HUES6 (cell line): ENCODE measurements around the gene APOF.

Experiments
- H3K27ac ChIP-seq: 2 replicates; pipeline ENCODE4 v1.7.0; 2013; ENCODE audit warnings: low read depth, mild to moderate bottlenecking, low read length, inconsistent platforms
- H3K27me3 ChIP-seq: 2 replicates; pipeline ENCODE4 v1.6.1; 2013; ENCODE audit warnings: low read length; ENCODE audit not compliant: control insufficient read depth, insufficient read depth
- H3K36me3 ChIP-seq: 2 replicates; pipeline ENCODE4 v1.6.1; 2013; ENCODE audit warnings: low read length; ENCODE audit not compliant: control insufficient read depth, insufficient read depth
- H3K4me1 ChIP-seq: 2 replicates; pipeline ENCODE4 v1.6.1; 2013; ENCODE audit warnings: low read length; ENCODE audit not compliant: control insufficient read depth, insufficient read depth
- H3K4me3 ChIP-seq: 2 replicates; pipeline ENCODE4 v1.5.1; 2013; ENCODE audit warnings: low read depth, low read length
- H3K9ac ChIP-seq: one replicate; pipeline ENCODE4 v1.6.1; 2013; ENCODE audit warnings: mild to moderate bottlenecking, low read length
- H3K9me3 ChIP-seq: 2 replicates; pipeline ENCODE4 v1.6.1; 2013; ENCODE audit warnings: low read depth, low read length; ENCODE audit not compliant: control insufficient read depth, insufficient read depth

The APOF gene

GRCh38 chr12:56391721-56392120 is 29.1 kb upstream of the APOF start:
- Histone ChIP-seq H3K27ac (no peak overlapping the region), H3K9me3 (no peaks in the 10 kb centered on the region; the same call in 1 of the 2 replicates), H3K9ac (no peak overlapping the region), H3K36me3 (no peaks in the 10 kb centered on the region), H3K4me1 (peaks cover 6% of the 10 kb centered on the region; the same call in 1 of the 2 replicates), H3K27me3 (no peaks in the 10 kb centered on the region), H3K4me3 (no peak overlapping the region)

- no peaks in the 10 kb centered on the region for H3K27me3 ChIP-seq
- no peak overlapping the region for H3K27ac ChIP-seq
- peaks cover 6% of the 10 kb centered on the region; the same call in 1 of the 2 replicates for H3K4me1 ChIP-seq
- H3K36me3 ChIP-seq: no peaks in the 10 kb centered on the region
- H3K9ac ChIP-seq: no peak overlapping the region
- H3K4me3 ChIP-seq: no peak overlapping the region
- no peaks in the 10 kb centered on the region; the same call in 1 of the 2 replicates for H3K9me3 ChIP-seq
Measured at GRCh38 chr12:56389412-56389811, 26.8 kb upstream of the APOF start.

- Histone ChIP-seq H3K27ac (no peak overlapping the region), H3K27me3 (no peaks in the 10 kb centered on the region), H3K36me3 (no peaks in the 10 kb centered on the region), H3K9ac (no peak overlapping the region), H3K4me1 (peaks cover 6% of the 10 kb centered on the region; the same call in 1 of the 2 replicates), H3K9me3 (no peaks in the 10 kb centered on the region), H3K4me3 (no peak overlapping the region)
Measured at GRCh38 chr12:56387152-56387736, 24.6 kb upstream of the APOF start.

- Histone ChIP-seq H3K36me3 (no peaks in the 10 kb centered on the region), H3K4me1 (peaks cover 6% of the 10 kb centered on the region; the same call in 1 of the 2 replicates), H3K9ac (no peak overlapping the region), H3K27ac (no peak overlapping the region), H3K9me3 (no peaks in the 10 kb centered on the region), H3K27me3 (no peaks in the 10 kb centered on the region), H3K4me3 (no peak overlapping the region)
Measured at GRCh38 chr12:56385873-56386272, 23.2 kb upstream of the APOF start.

- Histone ChIP-seq H3K9me3 (no peaks in the 10 kb centered on the region), H3K4me1 (peaks cover 7% of the 10 kb centered on the region), H3K4me3 (no peak overlapping the region), H3K36me3 (no peaks in the 10 kb centered on the region), H3K27ac (no peak overlapping the region), H3K9ac (no peak overlapping the region), H3K27me3 (no peaks in the 10 kb centered on the region)
Measured at GRCh38 chr12:56382611-56383010, 20.0 kb upstream of the APOF start.

GRCh38 chr12:56377989-56378316 is 15.3 kb upstream of the APOF start:
- Histone ChIP-seq H3K9ac (no peak overlapping the region), H3K4me3 (no peak overlapping the region), H3K36me3 (no peaks in the 10 kb centered on the region), H3K27me3 (no peaks in the 10 kb centered on the region), H3K27ac (no peak overlapping the region), H3K4me1 (peaks cover 9% of the 10 kb centered on the region), H3K9me3 (no peaks in the 10 kb centered on the region)

GRCh38 chr12:56377310-56377988 is 14.8 kb upstream of the APOF start:
- Histone ChIP-seq H3K4me1 (peaks cover 9% of the 10 kb centered on the region), H3K4me3 (no peak overlapping the region), H3K9ac (peak overlapping the region; percentile 25), H3K27ac (no peak overlapping the region), H3K9me3 (no peaks in the 10 kb centered on the region), H3K36me3 (no peaks in the 10 kb centered on the region), H3K27me3 (no peaks in the 10 kb centered on the region)

- H3K27me3 ChIP-seq: no peaks in the 10 kb centered on the region
- H3K9me3 ChIP-seq: no peaks in the 10 kb centered on the region
- H3K9ac ChIP-seq: no peak overlapping the region
- H3K36me3 ChIP-seq: no peaks in the 10 kb centered on the region
- H3K27ac ChIP-seq: no peak overlapping the region
- no peak overlapping the region for H3K4me3 ChIP-seq
- peaks cover 9% of the 10 kb centered on the region for H3K4me1 ChIP-seq
Measured at GRCh38 chr12:56375598-56376434, 13.2 kb upstream of the APOF start.

GRCh38 chr12:56374726-56375597 is 12.3 kb upstream of the APOF start:
- Histone ChIP-seq H3K27ac (no peak overlapping the region), H3K9ac (no peak overlapping the region), H3K4me1 (peaks cover 9% of the 10 kb centered on the region), H3K9me3 (no peaks in the 10 kb centered on the region), H3K4me3 (no peak overlapping the region), H3K27me3 (no peaks in the 10 kb centered on the region), H3K36me3 (no peaks in the 10 kb centered on the region)

- no peak overlapping the region for H3K9ac ChIP-seq
- no peaks in the 10 kb centered on the region for H3K36me3 ChIP-seq
- H3K9me3 ChIP-seq: no peaks in the 10 kb centered on the region
- H3K4me3 ChIP-seq: no peak overlapping the region
- H3K27ac ChIP-seq: no peak overlapping the region
- no peaks in the 10 kb centered on the region for H3K27me3 ChIP-seq
- H3K4me1 ChIP-seq: peaks cover 9% of the 10 kb centered on the region
Measured at GRCh38 chr12:56373515-56373914, 10.9 kb upstream of the APOF start.
